ENCODE results near the gene ERVV-1. TPM values are rescaled to one million over a fixed set of nuclear protein-coding genes. Genes with fewer than 3 reads are reported as not detected.

The ERVV-1 gene
- total and polyA plus RNA-seq, 2 of the 4 experiments (the other 2 are of a cell fraction), result not detected

- H2BK120ac ChIP-seq (ENCODE audit: low read depth, low read length), result no peak overlapping the region
These were observed 25.2 kb upstream of the ERVV-1 start for GRCh38 chr19:52988506-52988905.

More at GRCh38 chr19:52988506-52988905, 25.2 kb upstream of the ERVV-1 start:
- Histone ChIP-seq H2AFZ (replicated peaks; ENCODE audit: low read length, poor library complexity) (no peak overlapping the region), H2BK20ac (ENCODE audit: low read depth, low read length) (no peak overlapping the region), H3K27me3 (ENCODE audit: control insufficient read depth, insufficient read depth, low read length) (no peaks in the 10 kb centered on the region), H3K14ac (replicated peaks; ENCODE audit: low read depth, low read length) (no peak overlapping the region), H4K5ac (ENCODE audit: low read depth, low read length) (no peak overlapping the region), H3K36me3 (ENCODE audit: control insufficient read depth, insufficient read depth, low read length) (peaks cover 21% of the 10 kb centered on the region), H3K4ac (ENCODE audit: low read depth, low read length) (no peak overlapping the region), H3K27ac (ENCODE audit: insufficient read depth, low read length) (no peak overlapping the region), H2AK9ac (replicated peaks; ENCODE audit: low read depth, low read length, poor library complexity) (no peak overlapping the region), H3K9me3 (ENCODE audit: control insufficient read depth, insufficient read depth, low read length) (peaks cover 13% of the 10 kb centered on the region), H3K4me3 (ENCODE audit: insufficient read depth, low read depth, low read length) (no peak overlapping the region), H3K9me1 (ENCODE audit: insufficient read depth, low read length) (no peaks in the 10 kb centered on the region), H3K23ac (ENCODE audit: low read depth, low read length) (no peak overlapping the region), H4K20me1 (ENCODE audit: insufficient read depth, low read length) (no peaks in the 10 kb centered on the region), H2AK5ac (ENCODE audit: low read depth, low read length) (no peak overlapping the region), H2BK5ac (ENCODE audit: low read depth, low read length, poor library complexity, severe bottlenecking) (no peak overlapping the region), H4K8ac (ENCODE audit: low read depth in 2 of 2, low read length in 2 of 2) (no peak overlapping the region), H3K79me1 (ENCODE audit: low read depth in 1 of 2, low read length in 2 of 2) (peaks cover 4 to 6% of the 10 kb centered on the region in 2 experiments; a peak in 2 of 4 replicates), H2BK15ac (ENCODE audit: low read depth, low read length) (no peak overlapping the region), H3K18ac (ENCODE audit: low read depth, low read length) (no peak overlapping the region), H3K9ac (ENCODE audit: low read depth, low read length) (no peak overlapping the region), H3K4me1 (ENCODE audit: control insufficient read depth, insufficient read depth, low read length) (0 out of 2 replicates have a peak, but pooled peaks cover 3% of the 10 kb centered on the region), H4K91ac (ENCODE audit: insufficient read depth, low read depth, low read length) (no peak overlapping the region), H3K4me2 (ENCODE audit: low read depth, low read length) (no peak overlapping the region), H3K56ac (ENCODE audit: extremely low read depth, insufficient read depth, low read length) (no peak overlapping the region)
- POLR2A ChIA-PET (ENCODE audit: unreplicated experiment), result interaction anchor here (0.7 kb wide), 1 partner anchor 41 kb away, joined by 4 read pairs; no protein-coding TSS in a partner anchor
- WGBS, 2 experiments (ENCODE audit: extremely low coverage in 2 of 2, insufficient read length in 1 of 2), result no CpG with 5 or more reads among the region's 5 CpGs
- no peak for ATAC-seq (ENCODE audit: low read depth)
- no peak for DNase-seq
- no peak for TF ChIP-seq ELK1 (IDR thresholded peaks at IDR 0.05; ENCODE audit: borderline replicate concordance, low read depth, low read length)
- no peak for TF ChIP-seq CHD1 (IDR thresholded peaks at IDR 0.05; ENCODE audit: low read depth, low read length)
- no peak for TF ChIP-seq RAD21 (IDR thresholded peaks at IDR 0.05; ENCODE audit: low read length)
- no peak for TF ChIP-seq MAZ (IDR thresholded peaks at IDR 0.05; ENCODE audit: borderline replicate concordance, low read depth, low read length)
- no peak for TF ChIP-seq CEBPB (IDR thresholded peaks at IDR 0.05; ENCODE audit: low read depth, low read length)
- TF ChIP-seq RCOR1 (IDR thresholded peaks at IDR 0.05; ENCODE audit: insufficient replicate concordance, low read length), result no peak
- no peak for TF ChIP-seq MXI1 (IDR thresholded peaks at IDR 0.05; ENCODE audit: borderline replicate concordance, low read depth, low read length)
- no peak for TF ChIP-seq CTCF (conservative IDR thresholded peaks at IDR 0.05; ENCODE audit: low read depth, low read length)
- TF ChIP-seq SMC3 (IDR thresholded peaks at IDR 0.05; ENCODE audit: low read depth, low read length), result no peak
- TF ChIP-seq USF2 (IDR thresholded peaks at IDR 0.05; ENCODE audit: low read depth, low read length), result no peak
- TF ChIP-seq BHLHE40 (IDR thresholded peaks at IDR 0.05; ENCODE audit: low read depth, low read length), result no peak
- TF ChIP-seq POLR2A (IDR thresholded peaks at IDR 0.05; ENCODE audit: low read depth, low read length), result no peak
- TF ChIP-seq FOS (IDR thresholded peaks at IDR 0.05; ENCODE audit: low read depth, low read length), result no peak
- no peak for TF ChIP-seq NFE2L2 (IDR thresholded peaks at IDR 0.05; ENCODE audit: low read depth, low read length)
- no peak for TF ChIP-seq MAFK (IDR thresholded peaks at IDR 0.05; ENCODE audit: low read depth, low read length)
- intact Hi-C loops (cut with micrococcal nuclease) (no loop called here), dilution Hi-C loops (cut with HindIII; ENCODE audit: low sequenced_read_pairs, unreplicated experiment) (no loop called here), in situ Hi-C loops (cut with MboI; ENCODE audit: low sequenced_read_pairs) (no loop called here)
- no TSS peak for BruUV-seq (replicated peaks)
- CTCF ChIA-PET, result no interaction called here

Data from IMR-90 (cell line).